Prostate gland (tissue), 2 donors: Measurements from ENCODE around the gene CDYL. TPM values are rescaled to one million over a fixed set of nuclear protein-coding genes. Genes with fewer than 3 reads are reported as not detected.

ENCODE experiments used
- DNase-seq: peaks from one replicate; pipeline ENCODE4 v3.0.0-alpha.2; 2019; ENCODE audit warnings: low spot score
- H3K27ac ChIP-seq, 2 donors: fragments of 200-600 bp; sonication (generic); 2 replicates each; pipeline ENCODE4 v1.5.1; 2017 to 2019
- H3K27me3 ChIP-seq: fragments of 200-600 bp; sonication (generic); replicated peaks from 2 replicates; pipeline ENCODE4 v1.5.1; 2019; ENCODE audit not compliant: insufficient read depth
- H3K36me3 ChIP-seq, 2 donors: fragments of 200-600 bp; sonication (generic); 1 replicate in 1 of 2; 2 replicates in 1 of 2; pipeline versions ENCODE4 v1.5.1 to v1.8.1; 2017 to 2019
- H3K4me1 ChIP-seq: fragments of 200-600 bp; sonication (generic); replicated peaks from 2 replicates; pipeline ENCODE4 v1.5.1; 2019
- H3K4me3 ChIP-seq, 2 donors: fragments of 200-600 bp; sonication (generic); 2 replicates each; pipeline ENCODE4 v1.5.1; 2017 to 2019
- H3K9me3 ChIP-seq: fragments of 200-600 bp; sonication (generic); 2 replicates; pipeline ENCODE4 v1.5.1; 2017
- CTCF ChIP-seq, 4 experiments: fragments of 200-600 bp in 2 of 4; fragments of 450-650 bp in 2 of 4; sonication (generic) in 2 of 4; IDR thresholded peaks; 1 replicate in 3 of 4; 2 replicates in 1 of 4; pipeline ENCODE4 v1.5.1; 2016 to 2019; ENCODE audit warnings: antibody characterized with exemption in 4 of 4, mild to moderate bottlenecking in 2 of 4, moderate library complexity in 2 of 4
- POLR2A ChIP-seq: fragments of 450-650 bp; IDR thresholded peaks from one replicate; pipeline ENCODE4 v1.6.1; 2016; ENCODE audit warnings: antibody characterized with exemption, mild to moderate bottlenecking
- POLR2AphosphoS5 ChIP-seq: sonication (generic); formaldehyde crosslinking; IDR thresholded peaks from one replicate; pipeline ENCODE4 v1.6.1; 2017; ENCODE audit warnings: antibody characterized with exemption
- WGBS: methylation state at CpG from one replicate; pipeline ENCODE4 v1.1.5; 2018; 5-methylcytosine and 5-hydroxymethylcytosine counted together
- intact Hi-C: fragments of 100-400 bp; cut with DNase I; formaldehyde crosslinking; loops from one replicate; pipeline ENCODE4 v1.14.2; 2022
- total RNA-seq, 2 donors: library from RNA; depleted of rRNA; stranded (reverse); fragments of >200 nt; gene quantifications; one replicate each; pipeline ENCODE4 v1.1.0, GENCODE V29; 2016

The CDYL gene
- total RNA-seq, 2 donors from 2014 or later, result 28.1 to 54.5 TPM

- Histone ChIP-seq H3K36me3 (no peaks in the 10 kb centered on the region), H3K4me1 (no peaks in the 10 kb centered on the region), H3K27me3 (no peaks in the 10 kb centered on the region), H3K27ac (no peak overlapping the region), H3K4me3 (no peak overlapping the region), H3K9me3 (no peaks in the 10 kb centered on the region)
- WGBS, result 28% methylated on average over 2 of the region's 2 CpGs
- DNase-seq, result no peak
- intact Hi-C loops, result no loop called here
- TF ChIP-seq POLR2A, result no peak
- no peak for TF ChIP-seq POLR2AphosphoS5
- no peak for TF ChIP-seq CTCF (IDR thresholded peaks at IDR 0.05)
Measured at GRCh38 chr6:4872841-4873240, 96.6 kb downstream of the CDYL start.

GRCh38 chr6:4873928-4874327 lies 97.7 kb downstream of the CDYL start:
- Histone ChIP-seq H3K27me3 (no peaks in the 10 kb centered on the region), H3K36me3 (no peaks in the 10 kb centered on the region), H3K27ac (no peak overlapping the region), H3K4me1 (no peaks in the 10 kb centered on the region), H3K4me3 (no peak overlapping the region), H3K9me3 (no peaks in the 10 kb centered on the region)
- TF ChIP-seq CTCF (IDR thresholded peaks at IDR 0.05), result no peak
- no peak for TF ChIP-seq POLR2A
- TF ChIP-seq POLR2AphosphoS5, result no peak
- intact Hi-C loops, result no loop called here
- DNase-seq, result no peak
- 40% methylated on average over 6 of the region's 6 CpGs for WGBS

GRCh38 chr6:4879741-4880275 lies 103.6 kb downstream of the CDYL start:
- no peak for TF ChIP-seq POLR2AphosphoS5
- TF ChIP-seq POLR2A, result no peak
- TF ChIP-seq CTCF (IDR thresholded peaks at IDR 0.05), result no peak
- 97% methylated on average over 6 of the region's 6 CpGs for WGBS
- Histone ChIP-seq H3K36me3 (no peaks in the 10 kb centered on the region), H3K27me3 (no peaks in the 10 kb centered on the region), H3K4me3 (no peak overlapping the region), H3K27ac (no peak overlapping the region), H3K4me1 (no peaks in the 10 kb centered on the region), H3K9me3 (no peaks in the 10 kb centered on the region)
- DNase-seq, result no peak
- intact Hi-C loops, result no loop called here

- Histone ChIP-seq H3K27ac (no peak overlapping the region), H3K4me1 (no peaks in the 10 kb centered on the region), H3K36me3 (no peaks in the 10 kb centered on the region), H3K4me3 (no peak overlapping the region), H3K9me3 (no peaks in the 10 kb centered on the region), H3K27me3 (no peaks in the 10 kb centered on the region)
- no peak for TF ChIP-seq POLR2AphosphoS5
- no peak for TF ChIP-seq CTCF (IDR thresholded peaks at IDR 0.05)
- TF ChIP-seq POLR2A, result no peak
- intact Hi-C loops, result no loop called here
- no peak for DNase-seq
- WGBS, result 49% methylated on average over 3 of the region's 3 CpGs
Measured at GRCh38 chr6:4880363-4880762, 104.2 kb downstream of the CDYL start.

- no peaks in the 10 kb centered on the region for H3K4me1 ChIP-seq
- intact Hi-C loops, result no loop called here
- TF ChIP-seq POLR2AphosphoS5, result no peak
- no peak for TF ChIP-seq POLR2A
- TF ChIP-seq CTCF (IDR thresholded peaks at IDR 0.05), result no peak
- no peaks in the 10 kb centered on the region for H3K27me3 ChIP-seq
- no peaks in the 10 kb centered on the region for H3K36me3 ChIP-seq
- WGBS, result 76% methylated on average over 3 of the region's 3 CpGs
- DNase-seq, result no peak
- H3K27ac ChIP-seq, result no peak overlapping the region
- H3K4me3 ChIP-seq, result no peak overlapping the region
- no peaks in the 10 kb centered on the region for H3K9me3 ChIP-seq
Measured at GRCh38 chr6:4883298-4883697, 107.1 kb downstream of the CDYL start.
